Stimulated activated CD8-positive, alpha-beta memory T cell treated with anti-CD3 and anti-CD28 coated beads, Interleukin-4, amount 100 ng/mL, for 1 hour (primary cell): ENCODE data around the gene LDB2.

Experiments used
- DNase-seq, 2 donors: peaks; one replicate each; pipeline ENCODE4 v3.0.0-alpha.2; 2020; ENCODE audit warnings: low read depth in 2 of 2, low spot score in 1 of 2

LDB2 gene

GRCh38 chr4:16759931-16760582 lies 138.4 kb downstream of the LDB2 start:
- no peak for DNase-seq

DNA sequence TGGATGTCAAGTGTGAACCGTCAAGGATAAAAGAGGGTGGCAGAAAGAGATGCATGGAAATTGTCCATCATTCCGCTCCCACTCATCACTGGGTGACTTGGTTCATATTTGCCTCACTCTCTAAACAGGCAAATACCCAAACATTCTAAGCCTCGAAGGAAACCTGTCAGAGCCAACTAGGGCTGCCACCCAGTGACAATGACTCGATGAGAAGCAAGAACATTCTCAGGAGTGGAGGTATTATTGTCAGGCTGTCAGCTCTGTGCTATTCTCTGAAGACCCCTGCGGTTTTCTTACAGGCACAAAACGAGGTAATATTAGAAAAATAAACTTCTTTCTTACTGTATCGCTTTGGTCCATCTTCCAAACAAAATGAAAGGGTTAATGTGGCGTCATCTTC lies 139.6 kb downstream of the LDB2 start:
- DNase-seq: no peak

GRCh38 chr4:16758255-16758654 lies 140.2 kb downstream of the LDB2 start:
- DNase-seq: no peak

DNA sequence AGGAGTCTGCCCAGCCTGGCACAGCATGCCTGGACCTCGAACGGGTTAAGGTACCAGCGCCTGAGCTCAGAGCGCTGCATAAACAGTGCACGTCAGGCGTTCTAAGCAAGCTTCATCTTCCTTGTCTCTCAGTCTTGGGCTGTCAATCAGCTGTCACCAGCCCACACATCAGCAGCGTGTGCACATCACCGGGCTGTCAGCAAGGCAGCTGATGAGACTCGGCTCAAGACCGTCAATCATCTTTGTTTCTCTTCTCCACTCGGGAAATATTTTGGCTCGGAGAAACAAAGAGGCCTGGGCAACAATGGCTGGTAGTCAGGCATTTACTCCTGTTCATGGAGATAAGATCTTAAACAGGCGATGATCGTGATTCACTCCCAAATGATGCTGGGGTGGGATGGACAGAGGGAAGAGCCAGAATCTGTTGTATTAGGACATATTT lies 141.3 kb downstream of the LDB2 start:
- no peak for DNase-seq

- DNase-seq: no peak
Observed at GRCh38 chr4:16754104-16754503, 144.3 kb downstream of the LDB2 start.

DNA sequence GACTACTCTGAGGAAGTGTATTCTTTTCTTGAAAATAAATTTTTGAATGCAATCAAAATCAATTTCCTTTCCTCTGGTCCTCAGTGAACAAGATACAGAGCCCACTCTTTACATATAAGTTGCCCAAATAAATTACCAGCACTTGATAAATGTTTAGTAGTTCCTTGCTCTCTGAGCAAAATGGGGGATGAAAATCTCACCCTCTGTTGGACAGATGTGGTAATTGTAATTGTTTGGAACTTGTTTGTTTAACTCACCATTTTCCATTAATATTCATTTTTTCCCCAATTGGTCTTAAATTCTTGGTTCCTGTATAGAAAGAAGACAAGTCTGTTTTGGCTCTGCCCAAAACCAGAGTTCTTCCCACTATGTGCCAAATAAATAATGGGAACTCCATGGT lies 146.3 kb downstream of the LDB2 start:
- no peak for DNase-seq

DNA sequence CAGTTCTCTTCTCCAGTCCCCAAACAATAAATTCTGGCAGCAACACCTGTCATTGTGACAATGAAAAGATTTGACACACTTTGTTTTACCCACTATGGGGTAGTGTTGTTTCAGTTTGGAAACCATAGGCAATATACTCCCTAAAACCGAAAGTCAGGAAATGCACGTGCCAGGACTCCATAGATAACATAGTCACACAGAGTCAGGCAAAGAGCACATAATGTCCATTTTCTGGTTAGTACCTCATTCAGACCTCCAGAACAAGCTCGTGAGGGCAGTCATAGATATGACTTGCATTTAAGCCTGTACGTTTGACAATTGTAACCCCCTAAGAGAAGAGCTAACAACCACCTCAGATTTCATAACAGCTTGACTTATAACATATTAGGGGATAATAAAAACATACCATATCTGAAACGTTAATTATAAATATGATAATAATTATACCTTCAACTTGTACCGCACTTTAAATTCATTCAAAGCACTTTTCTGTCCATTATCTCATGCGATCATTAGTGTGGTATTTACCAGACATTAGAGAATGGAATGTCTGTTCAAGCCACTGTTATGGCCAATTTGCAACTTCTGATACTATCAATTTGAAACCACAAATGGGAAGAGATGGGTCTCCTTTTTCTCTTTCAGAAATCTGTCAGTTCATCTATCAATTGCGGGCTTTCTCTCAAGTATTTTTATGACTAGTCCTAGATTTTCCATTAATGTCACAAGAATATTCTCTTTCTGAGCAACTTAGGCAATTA lies 147.4 kb downstream of the LDB2 start:
- DNase-seq: no peak

- DNase-seq: no peak
Observed at GRCh38 chr4:16750216-16750615, 148.2 kb downstream of the LDB2 start.

- no peak for DNase-seq
Observed at GRCh38 chr4:16745887-16746286, 152.6 kb downstream of the LDB2 start.

GRCh38 chr4:16745009-16745635 lies 153.3 kb downstream of the LDB2 start:
- no peak for DNase-seq

DNA sequence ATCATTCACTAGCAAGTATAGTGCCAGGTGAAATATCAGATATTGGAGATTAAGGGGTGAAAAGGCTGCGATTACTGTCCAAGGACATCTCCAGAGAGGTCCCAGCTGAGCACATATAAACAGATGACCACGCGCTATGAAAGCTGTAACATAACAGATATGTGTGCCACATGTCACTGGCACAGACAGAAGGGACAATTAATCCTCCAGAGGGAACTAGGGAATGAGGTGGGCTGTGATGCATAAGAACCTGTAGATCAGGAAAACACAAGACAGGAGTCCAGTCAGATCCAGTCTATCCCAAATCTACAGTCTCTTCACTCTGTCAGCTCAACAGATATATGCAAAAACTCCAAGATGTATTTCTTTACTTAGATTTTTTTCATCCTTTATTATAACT lies 157.2 kb downstream of the LDB2 start:
- DNase-seq: no peak

DNA sequence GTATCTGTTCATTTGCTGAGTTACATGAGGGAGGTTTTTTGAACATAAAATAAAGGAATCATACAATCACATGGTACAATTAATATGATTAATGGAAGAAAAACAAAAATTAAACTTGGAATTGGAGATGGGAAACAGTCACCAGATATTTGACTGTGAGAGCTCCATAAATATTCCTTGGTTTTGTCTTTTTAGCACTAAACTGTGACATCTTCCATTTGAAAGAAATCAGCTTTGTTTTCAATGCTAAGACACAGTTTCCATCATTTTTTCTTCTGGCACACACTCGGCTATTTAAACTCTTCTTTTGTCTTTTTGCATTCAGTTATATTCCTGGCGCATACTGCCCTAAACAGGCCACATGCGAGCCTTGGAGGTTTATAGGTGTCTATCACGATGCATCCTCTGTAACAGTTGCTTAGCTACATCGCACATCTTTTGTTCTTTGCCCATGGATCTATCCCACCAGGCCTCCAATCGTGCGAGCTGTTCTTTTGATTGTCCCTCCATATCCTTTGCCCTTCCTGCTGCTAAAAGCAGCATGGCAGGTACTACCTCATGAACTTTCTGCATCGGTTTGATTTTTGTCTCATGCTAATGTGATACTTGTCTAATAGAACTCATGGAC lies 158.3 kb downstream of the LDB2 start:
- DNase-seq: no peak

GRCh38 chr4:16738558-16738957 lies 159.9 kb downstream of the LDB2 start:
- no peak for DNase-seq

GRCh38 chr4:16733509-16733908 lies 164.9 kb downstream of the LDB2 start:
- no peak for DNase-seq

- no peak for DNase-seq
Observed at GRCh38 chr4:16732741-16733140, 165.7 kb downstream of the LDB2 start.

GRCh38 chr4:16731776-16732380 lies 166.6 kb downstream of the LDB2 start:
- DNase-seq: no peak

GRCh38 chr4:16730522-16731205 lies 167.8 kb downstream of the LDB2 start:
- no peak for DNase-seq

GRCh38 chr4:16729336-16729735 lies 169.1 kb downstream of the LDB2 start:
- DNase-seq: no peak

DNA sequence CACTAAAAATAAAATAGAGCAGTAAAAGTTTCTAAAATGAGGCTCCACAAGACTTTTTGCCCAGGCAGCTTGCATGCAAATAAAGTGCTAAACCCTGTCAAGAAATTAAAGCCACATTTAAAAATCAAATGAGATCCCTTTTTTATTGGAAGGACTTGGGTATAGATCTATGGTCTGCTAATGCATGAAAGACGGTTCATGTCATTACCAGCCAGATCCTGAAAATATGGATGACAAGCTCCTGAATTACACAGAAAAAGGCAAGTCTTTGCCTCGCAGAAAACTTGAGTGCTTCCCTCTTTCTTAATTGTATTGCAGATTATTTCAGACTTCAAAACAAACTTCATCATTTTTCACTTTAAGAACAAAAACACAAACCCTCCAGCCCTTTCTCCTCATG lies 169.6 kb downstream of the LDB2 start:
- no peak for DNase-seq

GRCh38 chr4:16728111-16728510 lies 170.3 kb downstream of the LDB2 start:
- DNase-seq: no peak

- DNase-seq: no peak
Observed at GRCh38 chr4:16727218-16727617, 171.2 kb downstream of the LDB2 start.
